GM23338 (cell line): ENCODE data around the gene GCHFR. TPM values are rescaled to one million over a fixed set of nuclear protein-coding genes. Genes with fewer than 3 reads are reported as not detected.

Experiments
- ATAC-seq: fragments of 200-7000 bp; cut with Tn5 transposase; 3 replicates; pipeline ENCODE4 v1.9.1; 2020
- DNase-seq: peaks from one replicate; pipeline ENCODE4 v3.0.0-alpha.2; 2015; ENCODE audit warnings: low spot score
- H2AFZ ChIP-seq: fragments of 200-600 bp; sonication (generic); 2 replicates; pipeline ENCODE4 v1.8.0; 2016; ENCODE audit warnings: antibody characterized with exemption, mild to moderate bottlenecking, moderate library complexity
- H3F3A ChIP-seq: fragments of 200-600 bp; sonication (generic); replicated peaks from 2 replicates; pipeline ENCODE4 v1.8.0; 2017; ENCODE audit warnings: antibody characterized with exemption, mixed run types, low read depth
- H3K27ac ChIP-seq: fragments of 200-600 bp; sonication (generic); 2 replicates; pipeline ENCODE4 v1.6.1; 2016; ENCODE audit warnings: low read depth
- H3K27me3 ChIP-seq: fragments of 200-600 bp; sonication (generic); 2 replicates; pipeline ENCODE4 v1.8.0; 2016; ENCODE audit warnings: mild to moderate bottlenecking, mixed run types, moderate library complexity; ENCODE audit not compliant: insufficient read depth
- H3K36me3 ChIP-seq: fragments of 200-600 bp; sonication (generic); 2 replicates; pipeline ENCODE4 v1.8.0; 2016; ENCODE audit warnings: mild to moderate bottlenecking; ENCODE audit not compliant: insufficient read depth
- H3K4me1 ChIP-seq: fragments of 200-600 bp; sonication (generic); 2 replicates; pipeline ENCODE4 v1.8.0; 2016; ENCODE audit warnings: mild to moderate bottlenecking, moderate library complexity; ENCODE audit not compliant: insufficient read depth
- H3K4me2 ChIP-seq: fragments of 200-600 bp; sonication (generic); 2 replicates; pipeline ENCODE4 v1.7.1; 2017; ENCODE audit warnings: mixed run types
- H3K4me3 ChIP-seq: fragments of 200-600 bp; sonication (generic); 2 replicates; pipeline ENCODE4 v1.6.1; 2016; ENCODE audit warnings: mixed run types
- H3K79me2 ChIP-seq: fragments of 200-600 bp; sonication (generic); replicated peaks from 2 replicates; pipeline ENCODE4 v1.8.0; 2017; ENCODE audit warnings: mild to moderate bottlenecking; ENCODE audit not compliant: insufficient read depth
- H3K9me2 ChIP-seq: fragments of 200-600 bp; sonication (generic); 2 replicates; pipeline ENCODE4 v1.8.0; 2017; ENCODE audit not compliant: insufficient read depth
- H4K20me1 ChIP-seq: fragments of 200-600 bp; sonication (generic); replicated peaks from 2 replicates; pipeline ENCODE4 v1.8.0; 2017; ENCODE audit warnings: mild to moderate bottlenecking; ENCODE audit not compliant: insufficient read depth
- H3K27ac Mint-ChIP-seq: 2 replicates; pipeline ENCODE4 v1.8.0; 2020; ENCODE audit warnings: inconsistent platforms, mild to moderate bottlenecking, moderate library complexity, mixed read lengths
- H3K27me3 Mint-ChIP-seq: 3 replicates; pipeline ENCODE4 v1.8.0; 2022; ENCODE audit warnings: low read depth, mild to moderate bottlenecking, moderate library complexity, mixed read lengths, inconsistent platforms; ENCODE audit not compliant: insufficient read depth, poor library complexity
- H3K36me3 Mint-ChIP-seq: 3 replicates; pipeline ENCODE4 v1.8.0; 2021; ENCODE audit warnings: low read depth, mild to moderate bottlenecking, inconsistent platforms, moderate library complexity, mixed read lengths
- H3K4me1 Mint-ChIP-seq: 3 replicates; pipeline ENCODE4 v1.8.0; 2020; ENCODE audit warnings: mild to moderate bottlenecking, inconsistent platforms, mixed read lengths
- H3K4me3 Mint-ChIP-seq: 3 replicates; pipeline ENCODE4 v1.8.0; 2021; ENCODE audit warnings: moderate library complexity, mild to moderate bottlenecking, inconsistent platforms, mixed read lengths
- H3K9me3 Mint-ChIP-seq: 3 replicates; pipeline ENCODE4 v1.8.0; 2020; ENCODE audit warnings: moderate library complexity, mild to moderate bottlenecking, inconsistent platforms, mixed read lengths
- CREB1 ChIP-seq: fragments of 250-450 bp; sonication (Bioruptor Pico); IDR thresholded peaks from 2 replicates; pipeline ENCODE4 v1.5.0; 2020; ENCODE audit warnings: low read depth, mild to moderate bottlenecking, moderate library complexity
- ETS1 ChIP-seq: IDR thresholded peaks from 2 replicates; pipeline ENCODE4 v1.6.1; 2016; ENCODE audit warnings: antibody characterized with exemption
- EZH2 ChIP-seq: fragments of 200-600 bp; sonication (generic); IDR thresholded peaks from one replicate; pipeline ENCODE4 v1.8.0; 2017; ENCODE audit warnings: antibody characterized with exemption, mild to moderate bottlenecking, low read depth; ENCODE audit not compliant: unreplicated experiment
- JUNB ChIP-seq: IDR thresholded peaks from one replicate; pipeline ENCODE4 v1.6.1; 2016; ENCODE audit warnings: antibody characterized with exemption; ENCODE audit not compliant: unreplicated experiment
- NANOG ChIP-seq: IDR thresholded peaks from 2 replicates; pipeline ENCODE4 v1.6.1; 2016; ENCODE audit warnings: antibody characterized with exemption, borderline replicate concordance
- REST ChIP-seq: IDR thresholded peaks from one replicate; pipeline ENCODE4 v1.6.1; 2018; ENCODE audit warnings: antibody characterized with exemption; ENCODE audit not compliant: unreplicated experiment
- STAT1 ChIP-seq: IDR thresholded peaks from one replicate; pipeline ENCODE4 v1.6.1; 2016; ENCODE audit warnings: antibody characterized with exemption; ENCODE audit not compliant: unreplicated experiment
- ZNF114 ChIP-seq: fragments of 250-450 bp; sonication (Bioruptor Pico); IDR thresholded peaks from 2 replicates; pipeline ENCODE4 v1.5.0; 2020; ENCODE audit warnings: mild to moderate bottlenecking, moderate library complexity
- ZNF331 ChIP-seq: fragments of 250-450 bp; sonication (Bioruptor Pico); IDR thresholded peaks from 2 replicates; pipeline ENCODE4 v1.5.0; 2020; ENCODE audit warnings: low read depth, mild to moderate bottlenecking, moderate library complexity
- ZNF462 ChIP-seq: fragments of 250-450 bp; sonication (Bioruptor Pico); IDR thresholded peaks from 2 replicates; pipeline ENCODE4 v1.5.0; 2020; ENCODE audit warnings: mild to moderate bottlenecking, moderate library complexity
- polyA plus RNA-seq: library from polyadenylated mRNA; unstranded; fragments of >200 nt; fragmentation: Nextera tagmentation; extraction: Ambion mirVana; gene quantifications from 2 replicates; pipeline ENCODE4 v1.2.1, GENCODE V29; 2016
- total RNA-seq: library from RNA; depleted of rRNA; stranded (reverse); fragments of >200 nt; shearing (Covaris generic); gene quantifications from 2 replicates; pipeline ENCODE4 v1.2.3, GENCODE V29; 2014

GCHFR gene
- total and polyA plus RNA-seq, 2 experiments from 2014 or later, result 38.9 to 44.2 TPM

GRCh38 chr15:40775740-40776536, 12.1 kb downstream of the GCHFR start:
- no peak for ATAC-seq
- Histone ChIP-seq H3K9me2 (no peaks in the 10 kb centered on the region), H3K27ac (no peak overlapping the region), H3K4me1 (no peaks in the 10 kb centered on the region), H3K36me3 (peaks cover 4% of the 10 kb centered on the region), H3K27me3 (no peaks in the 10 kb centered on the region), H2AFZ (no peak overlapping the region), H3F3A (no peaks in the 10 kb centered on the region), H4K20me1 (no peaks in the 10 kb centered on the region), H3K79me2 (no peaks in the 10 kb centered on the region), H3K4me2 (no peak overlapping the region), H3K4me3 (no peak overlapping the region)
- peaks cover 35% of the 10 kb centered on the region for H3K36me3 Mint-ChIP-seq
- H3K9me3 Mint-ChIP-seq, result no peaks in the 10 kb centered on the region
- DNase-seq, result no peak
- no peak overlapping the region for H3K27ac Mint-ChIP-seq
- no peak overlapping the region for H3K4me3 Mint-ChIP-seq
- TF ChIP-seq NANOG (no peak), ZNF114 (CRISPR knock-in tag) (no peak), JUNB (no peak), ETS1 (no peak), REST (no peak), ZNF462 (CRISPR knock-in tag) (no peak), EZH2 (no peak), ZNF331 (CRISPR knock-in tag) (no peak), STAT1 (no peak), CREB1 (CRISPR knock-in tag) (no peak)
- peaks cover 10% of the 10 kb centered on the region for H3K27me3 Mint-ChIP-seq
- H3K4me1 Mint-ChIP-seq, result no peaks in the 10 kb centered on the region
